Activated CD4-positive, alpha-beta T cell treated with anti-CD3 and anti-CD28 coated beads, Interleukin-2, amount 50 U/mL, for 1 hour (primary cell): ENCODE results near the gene BRCA1.
A peak's percentile ranks its signal among the peaks of the same experiment; 100 is the strongest.
"Not testable (repeated sequence)": the region's sequence is repeated elsewhere in the genome, so short reads cannot be mapped to it uniquely, and the experiment has no call there.

Experiments used
- DNase-seq: peaks from one replicate; pipeline ENCODE4 v3.0.0-alpha.2; 2020

BRCA1 gene

DNA sequence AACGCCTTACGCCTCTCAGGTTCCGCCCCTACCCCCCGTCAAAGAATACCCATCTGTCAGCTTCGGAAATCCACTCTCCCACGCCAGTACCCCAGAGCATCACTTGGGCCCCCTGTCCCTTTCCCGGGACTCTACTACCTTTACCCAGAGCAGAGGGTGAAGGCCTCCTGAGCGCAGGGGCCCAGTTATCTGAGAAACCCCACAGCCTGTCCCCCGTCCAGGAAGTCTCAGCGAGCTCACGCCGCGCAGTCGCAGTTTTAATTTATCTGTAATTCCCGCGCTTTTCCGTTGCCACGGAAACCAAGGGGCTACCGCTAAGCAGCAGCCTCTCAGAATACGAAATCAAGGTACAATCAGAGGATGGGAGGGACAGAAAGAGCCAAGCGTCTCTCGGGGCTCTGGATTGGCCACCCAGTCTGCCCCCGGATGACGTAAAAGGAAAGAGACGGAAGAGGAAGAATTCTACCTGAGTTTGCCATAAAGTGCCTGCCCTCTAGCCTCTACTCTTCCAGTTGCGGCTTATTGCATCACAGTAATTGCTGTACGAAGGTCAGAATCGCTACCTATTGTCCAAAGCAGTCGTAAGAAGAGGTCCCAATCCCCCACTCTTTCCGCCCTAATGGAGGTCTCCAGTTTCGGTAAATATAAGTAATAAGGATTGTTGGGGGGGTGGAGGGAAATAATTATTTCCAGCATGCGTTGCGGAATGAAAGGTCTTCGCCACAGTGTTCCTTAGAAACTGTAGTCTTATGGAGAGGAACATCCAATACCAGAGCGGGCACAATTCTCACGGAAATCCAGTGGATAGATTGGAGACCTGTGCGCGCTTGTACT lies at the start of gene BRCA1:
BRCA1 (minus strand) TSS at position 232 of the 834 bp plus-strand sequence. CDS start 1,268 bp downstream, outside the sequence.
- peak; percentile 92 for DNase-seq

DNA sequence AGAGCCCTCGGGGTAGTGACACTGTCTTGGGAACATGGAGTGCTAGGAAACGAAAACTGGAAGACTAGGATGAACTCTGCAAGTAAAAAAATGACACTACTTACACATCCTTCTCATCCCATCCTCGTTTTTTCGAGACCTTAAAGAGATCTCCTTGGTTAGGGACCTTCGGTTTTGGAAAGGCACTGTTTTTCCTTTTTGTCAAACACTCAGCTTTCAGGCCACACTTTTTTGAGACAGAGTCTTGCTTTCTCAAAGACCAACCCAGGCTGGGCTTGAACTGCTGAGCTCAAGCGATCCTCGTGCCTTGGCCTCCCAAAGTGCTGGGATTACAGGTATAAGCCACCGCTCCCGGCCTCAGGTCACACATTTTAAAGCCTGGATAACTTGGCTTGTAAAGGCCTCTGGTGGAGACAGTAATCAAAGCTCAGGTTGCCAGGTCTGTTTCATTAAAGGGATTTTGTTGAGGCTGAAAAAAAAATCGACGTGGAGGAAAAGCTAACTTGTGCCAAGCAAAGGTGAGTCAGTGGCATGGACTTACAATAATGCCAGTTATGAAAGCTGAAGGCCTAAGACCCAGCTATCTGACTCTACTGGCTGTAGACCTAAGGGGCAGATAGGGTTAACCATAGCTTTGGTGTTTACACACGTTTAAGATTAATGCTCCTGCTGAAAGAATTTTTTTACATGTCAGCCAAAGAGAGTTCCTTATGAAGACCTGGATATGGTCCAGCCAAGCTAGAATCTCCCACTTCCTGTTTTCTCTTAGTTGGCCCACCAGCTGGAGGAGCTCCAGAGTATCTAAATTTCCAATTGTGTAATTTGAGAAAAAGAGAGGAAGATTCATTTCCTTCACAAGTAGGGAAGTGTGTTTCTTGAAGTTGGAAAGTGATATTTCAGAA lies 46.7 kb upstream of the BRCA1 start:
- DNase-seq = no peak

DNA sequence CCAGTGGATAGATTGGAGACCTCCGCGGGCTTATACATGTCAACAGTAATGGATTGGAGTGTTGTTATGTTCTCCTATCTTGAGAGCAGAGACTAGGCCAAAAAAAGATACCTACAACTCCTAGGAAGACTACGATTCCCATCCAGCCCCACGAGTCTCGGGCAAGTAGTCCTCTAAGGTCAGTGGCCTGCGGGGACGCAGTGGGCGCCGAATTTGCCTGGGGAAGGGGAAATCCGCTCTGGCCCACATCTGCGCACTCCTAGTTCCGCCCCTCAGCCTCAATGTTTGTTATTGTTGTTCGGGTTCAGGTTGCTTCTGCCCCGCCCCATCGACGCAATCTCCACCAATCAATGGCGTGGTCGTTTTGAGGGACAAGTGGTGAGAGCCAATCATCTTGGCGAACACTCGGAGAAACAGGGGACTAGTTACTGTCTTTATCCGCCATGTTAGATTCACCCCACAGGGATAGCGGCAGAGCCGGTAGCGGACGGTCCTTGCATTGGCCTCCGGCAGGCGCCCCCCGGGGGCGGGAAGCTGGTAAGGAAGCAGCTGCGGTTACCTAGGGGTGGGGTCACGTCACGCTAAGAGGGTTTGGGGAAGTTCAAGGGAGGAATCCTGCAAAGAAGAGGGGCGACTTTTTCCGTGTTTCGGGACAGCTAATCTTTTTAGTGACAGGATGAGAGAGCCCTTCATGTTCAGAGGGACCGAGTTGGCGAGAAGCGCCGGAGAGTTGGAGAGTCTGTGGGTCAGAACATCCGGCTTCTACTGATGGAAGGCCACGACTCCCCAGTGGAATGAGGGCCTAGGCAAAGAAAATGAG lies 45.8 kb upstream of the BRCA1 start, which contains the start of gene NBR1:
NBR1 (plus strand) TSS at position 449 of the 820 bp plus-strand sequence. CDS start 4,586 bp downstream, outside the sequence.
- peak; percentile 92 for DNase-seq

DNA sequence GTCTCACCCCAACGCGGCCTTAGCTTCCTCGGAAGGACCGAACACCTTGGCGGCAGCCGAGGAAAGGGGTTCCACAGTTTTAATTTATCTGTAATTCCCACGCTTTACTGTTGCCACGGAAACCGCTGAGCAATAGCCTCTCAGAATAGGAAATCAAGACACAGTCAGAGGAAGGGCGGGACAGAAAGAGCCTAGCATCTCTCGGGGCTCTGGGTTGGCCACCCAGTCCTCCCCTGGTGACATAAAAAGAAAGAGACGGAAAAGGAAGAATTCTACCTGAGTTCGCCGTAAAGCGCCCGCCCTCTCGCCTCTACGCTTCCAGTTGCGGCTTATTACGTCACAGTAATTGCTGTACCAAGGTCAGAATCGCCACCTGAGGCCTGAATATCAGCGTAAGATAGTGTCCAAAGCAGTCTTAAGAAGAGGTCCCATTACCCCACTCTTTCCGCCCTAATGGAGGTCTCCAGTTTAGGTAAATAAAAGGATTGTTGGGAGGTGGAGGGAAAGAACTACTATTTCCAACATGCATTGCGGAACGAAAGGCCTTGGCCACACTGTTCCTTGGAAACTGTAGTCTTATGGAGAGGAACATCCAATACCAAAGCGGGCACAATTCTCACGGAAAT lies 45.1 kb upstream of the BRCA1 start:
- peak; percentile 82 for DNase-seq

DNA sequence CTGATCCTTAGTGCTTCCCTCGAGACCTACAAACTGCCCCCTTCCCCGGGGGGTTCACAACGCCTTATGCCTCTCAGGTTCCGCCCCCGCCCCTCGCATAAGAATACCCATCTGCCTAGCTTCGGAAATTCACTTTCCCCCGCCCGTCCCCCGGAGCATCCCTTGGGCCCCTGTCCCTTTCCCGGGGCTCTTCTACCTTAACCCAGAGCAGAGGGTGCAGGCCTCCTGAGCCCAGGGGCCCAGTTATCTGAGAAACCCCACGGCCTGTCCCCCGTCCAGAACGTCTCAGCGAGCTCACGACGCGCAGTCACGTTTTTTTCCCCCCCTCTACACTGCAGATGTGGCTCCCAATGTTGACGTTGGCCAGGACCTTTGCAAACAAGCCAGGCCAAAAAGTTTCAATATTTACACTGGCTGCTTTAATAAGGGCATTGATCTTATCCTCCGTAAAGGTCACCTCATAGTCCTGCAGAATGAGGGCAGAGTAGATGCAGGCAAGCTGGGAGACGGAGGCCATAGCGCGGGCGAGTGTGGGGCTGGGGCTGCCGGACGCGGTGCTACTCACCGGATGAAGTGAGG lies 44.5 kb upstream of the BRCA1 start:
- DNase-seq = peak; percentile 6

DNA sequence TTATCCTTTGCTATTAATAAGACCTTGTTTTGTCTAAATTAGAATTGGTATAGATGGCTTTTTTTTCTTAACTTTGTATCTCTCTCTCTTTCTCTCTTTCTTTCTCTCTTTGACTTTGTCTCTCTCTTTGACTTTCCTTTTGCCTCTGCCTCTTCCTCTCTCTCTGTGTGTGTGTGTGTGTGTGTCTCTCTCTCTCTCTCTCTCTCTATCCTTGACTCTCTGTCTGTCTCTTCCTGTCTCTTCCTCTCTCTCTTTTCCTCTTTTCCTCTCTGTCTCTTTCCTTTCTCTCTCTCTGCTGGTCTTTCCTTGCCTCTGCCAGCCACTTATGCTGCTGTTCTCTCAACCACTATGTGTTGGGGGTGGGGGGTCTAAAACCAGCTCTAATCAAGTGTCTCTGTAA lies 40.8 kb upstream of the BRCA1 start:
- not testable (repeated sequence) for DNase-seq

DNA sequence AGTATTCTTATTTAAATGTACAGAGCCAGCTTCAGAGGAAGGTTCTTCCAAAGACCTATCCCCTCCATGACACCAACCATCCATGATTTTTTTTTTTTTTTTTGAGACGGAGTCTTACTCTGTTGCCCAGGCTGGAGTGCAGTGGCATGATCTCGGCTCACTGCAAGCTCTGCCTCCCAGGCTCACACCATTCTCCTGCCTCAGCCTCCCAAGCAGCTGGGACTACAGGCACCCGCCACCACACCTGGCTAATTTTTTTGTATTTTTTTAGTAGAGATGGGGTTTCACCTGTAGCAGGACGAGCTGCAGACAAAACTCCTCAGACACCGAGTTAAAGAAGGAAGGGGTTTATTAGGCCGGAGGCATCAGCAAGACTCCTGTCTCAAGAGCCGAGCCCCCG lies 34.8 kb upstream of the BRCA1 start:
- not testable (repeated sequence) for DNase-seq

DNA sequence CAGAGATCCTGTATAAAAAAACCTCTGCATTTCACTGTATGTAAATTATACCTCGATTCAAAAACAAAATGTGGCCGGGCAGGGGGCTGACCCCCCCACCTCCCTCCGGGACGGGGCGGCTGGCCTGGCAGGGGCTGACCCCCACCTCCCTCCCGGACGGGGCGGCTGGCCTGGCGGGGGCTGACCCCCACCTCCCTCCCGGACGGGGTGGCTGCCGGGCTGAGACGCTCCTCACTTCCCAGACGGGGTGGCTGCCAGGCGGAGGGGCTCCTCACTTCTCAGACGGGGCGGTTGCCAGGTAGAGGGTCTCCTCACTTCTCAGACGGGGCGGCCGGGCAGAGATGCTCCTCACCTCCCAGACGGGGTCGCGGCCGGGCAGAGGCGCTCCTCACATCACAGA lies 34.1 kb upstream of the BRCA1 start:
- not testable (repeated sequence) for DNase-seq

DNA sequence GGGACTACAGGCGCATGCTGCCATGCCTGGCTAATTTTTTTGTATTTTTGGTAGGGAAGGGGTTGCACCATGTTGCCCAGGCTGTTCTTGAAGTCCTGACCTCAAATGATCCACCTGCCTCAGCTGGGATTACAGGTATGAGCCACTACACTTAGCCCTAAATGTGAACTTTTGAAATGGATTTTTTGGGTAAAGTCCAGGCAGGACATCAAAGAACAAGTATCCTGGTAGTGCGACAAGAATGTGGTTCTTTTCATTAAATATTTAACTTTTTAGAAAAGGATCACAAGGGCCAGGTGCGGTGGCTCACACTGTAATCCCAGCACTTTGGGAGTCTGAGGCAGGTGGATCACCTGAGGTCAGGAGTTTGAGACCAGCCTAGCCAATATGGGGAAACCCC lies 30.5 kb upstream of the BRCA1 start:
- no peak for DNase-seq

DNA sequence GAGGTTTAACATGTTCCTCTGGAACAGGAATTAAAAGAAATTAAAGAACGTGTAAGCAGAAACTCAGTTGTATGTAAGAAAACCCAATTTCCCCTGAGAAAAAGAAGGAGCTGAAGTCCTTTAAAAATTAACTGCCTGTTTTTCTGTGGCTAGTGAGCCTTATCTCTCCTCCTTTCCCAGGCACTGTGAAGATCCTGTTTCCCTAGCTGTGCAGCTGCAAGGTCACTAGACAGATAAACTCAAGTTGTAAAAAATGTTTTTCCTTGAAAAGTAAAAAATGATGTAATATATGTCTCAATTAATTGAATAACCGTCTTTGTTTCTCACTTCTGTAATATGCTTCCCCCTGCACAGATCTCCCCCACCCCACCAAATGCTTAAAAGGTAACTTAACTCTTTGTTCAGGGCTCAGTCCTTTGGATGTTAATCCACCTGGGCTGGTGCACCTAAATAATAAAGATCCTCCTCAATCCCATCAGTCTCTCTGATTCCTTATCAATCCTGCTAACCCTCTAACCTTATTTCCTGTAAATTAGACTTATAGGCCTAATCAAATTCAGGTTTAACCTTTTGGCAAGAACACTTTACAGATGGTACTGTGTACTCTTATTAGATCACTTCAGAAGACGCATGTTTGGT lies 28.2 kb upstream of the BRCA1 start:
- not testable (repeated sequence) for DNase-seq

DNA sequence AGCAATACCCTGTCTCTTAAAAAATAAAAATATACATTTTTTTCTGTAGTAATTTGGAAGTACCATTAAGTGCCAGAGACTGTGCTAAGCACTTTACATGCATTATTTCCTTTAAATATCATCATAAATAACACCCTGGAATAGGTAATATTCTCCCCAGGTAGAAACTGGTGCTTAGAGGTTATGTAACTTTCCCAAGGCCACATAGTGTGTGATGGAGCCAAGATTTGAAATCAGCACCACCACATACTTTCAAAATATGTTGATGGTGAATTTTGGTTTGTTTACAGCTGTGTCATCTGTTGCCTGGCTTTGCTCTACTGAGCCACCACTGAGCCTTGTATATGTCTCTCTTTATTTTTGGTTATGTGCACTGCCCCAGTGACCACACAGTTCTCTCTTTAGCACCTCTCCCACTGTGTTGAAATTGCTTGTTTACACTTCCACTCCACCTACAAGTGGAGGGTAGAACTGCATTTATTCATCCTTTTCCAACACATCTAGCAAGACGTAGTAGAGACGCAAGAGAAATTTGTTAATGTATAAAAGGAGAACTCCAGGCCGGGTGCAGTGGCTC lies 26.8 kb upstream of the BRCA1 start:
- no peak for DNase-seq

DNA sequence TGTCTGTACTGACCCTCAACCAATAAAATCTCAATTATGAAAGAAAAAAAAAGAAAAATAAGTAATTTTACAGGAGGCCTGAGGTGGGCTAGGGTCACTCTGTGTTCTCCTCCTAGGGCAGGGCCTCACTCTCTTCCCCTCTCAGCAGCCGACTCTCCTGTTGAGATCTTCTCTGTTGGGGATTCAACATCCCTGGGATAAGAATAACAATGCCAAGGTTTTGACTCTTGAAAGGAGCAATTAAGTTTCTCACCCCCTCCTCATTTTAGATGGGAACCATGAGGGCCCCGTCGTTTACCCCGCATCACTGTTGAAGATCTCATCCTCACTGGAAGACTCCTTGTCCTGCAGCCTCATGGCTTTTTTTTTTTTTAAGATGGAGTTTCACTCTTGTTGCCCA lies 21.5 kb upstream of the BRCA1 start:
- DNase-seq = no peak

DNA sequence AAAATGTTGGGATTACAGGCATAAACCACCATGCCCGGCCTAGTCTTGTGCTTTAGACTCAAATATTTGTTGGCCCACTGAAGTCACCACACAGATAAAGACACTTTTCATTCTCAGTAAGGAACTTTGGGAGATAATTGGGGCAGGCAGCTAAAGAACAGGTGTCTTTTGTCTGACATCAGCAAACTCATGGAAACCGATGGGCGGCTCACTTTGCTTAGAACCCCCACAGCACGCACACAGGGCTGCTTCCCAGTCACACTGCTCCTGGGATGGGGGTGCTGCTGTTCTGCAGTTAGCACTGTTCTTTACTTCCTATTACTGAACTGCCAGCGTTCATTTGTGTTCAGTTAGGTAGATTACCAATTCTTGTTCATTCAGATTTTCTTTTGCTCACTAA lies 18.0 kb upstream of the BRCA1 start:
- DNase-seq = no peak

DNA sequence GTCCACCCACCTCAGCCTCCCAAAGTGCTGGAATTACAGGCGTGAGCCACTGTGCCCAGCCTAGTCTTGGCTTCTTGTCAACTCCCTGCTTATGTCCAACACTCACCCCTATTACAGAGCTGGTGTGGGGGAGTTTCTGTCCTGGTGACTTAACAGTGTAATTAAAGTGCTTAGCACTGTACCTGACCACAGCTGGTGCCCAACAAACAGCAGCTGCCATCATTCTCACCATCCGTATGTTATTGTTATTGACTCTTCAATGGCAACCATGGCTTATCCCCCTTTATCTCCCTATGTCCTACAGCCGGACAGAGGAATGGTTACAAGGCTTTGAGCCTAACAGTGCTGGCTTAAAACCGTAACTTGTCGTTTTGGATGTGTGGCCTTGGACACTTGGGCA lies 17.0 kb upstream of the BRCA1 start:
- no peak for DNase-seq

DNA sequence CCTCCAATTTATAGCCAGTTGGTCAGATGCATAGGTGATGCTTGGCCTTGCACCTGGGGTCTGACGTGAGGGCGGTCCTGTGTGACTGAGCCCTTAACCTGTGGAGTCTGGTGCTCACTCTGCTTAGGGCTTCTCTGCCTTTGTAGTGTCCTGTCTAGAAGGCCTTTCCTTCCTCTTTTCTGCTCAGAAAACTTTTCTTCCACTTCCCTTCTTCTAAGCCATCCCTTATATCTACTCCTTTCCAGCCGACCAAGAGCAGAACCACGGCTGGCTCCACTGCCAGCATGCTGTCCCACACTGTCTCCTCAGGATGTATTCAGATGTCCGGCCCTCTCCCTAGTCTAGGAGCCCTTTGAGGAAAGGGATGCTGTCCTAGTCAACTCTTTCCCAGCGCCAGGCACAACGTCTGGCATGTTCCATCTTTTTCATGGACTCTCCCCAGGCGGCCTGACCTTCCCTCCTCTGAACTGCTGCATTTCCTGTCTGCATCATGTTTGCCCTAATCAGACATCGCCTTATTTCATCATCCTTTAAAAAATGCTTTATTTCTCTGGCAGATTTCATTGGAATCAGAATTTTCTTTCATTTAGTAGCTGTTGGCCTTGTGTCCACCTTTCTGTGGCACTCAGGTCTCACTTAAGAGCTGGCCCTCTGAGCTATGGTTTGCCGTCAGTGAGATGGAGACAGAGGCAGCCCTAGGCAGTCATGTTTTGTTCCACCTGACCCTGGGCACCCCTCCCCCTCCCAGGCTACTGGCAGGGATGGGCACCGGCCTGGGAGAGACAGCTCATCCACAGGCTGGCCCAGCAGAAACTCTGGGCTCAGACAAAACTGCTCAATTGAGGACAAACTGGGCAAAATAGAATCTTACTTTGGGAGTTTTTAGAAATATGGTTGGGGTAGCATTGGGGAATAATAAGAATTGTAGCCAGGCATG lies 15.5 kb upstream of the BRCA1 start:
- DNase-seq = no peak

DNA sequence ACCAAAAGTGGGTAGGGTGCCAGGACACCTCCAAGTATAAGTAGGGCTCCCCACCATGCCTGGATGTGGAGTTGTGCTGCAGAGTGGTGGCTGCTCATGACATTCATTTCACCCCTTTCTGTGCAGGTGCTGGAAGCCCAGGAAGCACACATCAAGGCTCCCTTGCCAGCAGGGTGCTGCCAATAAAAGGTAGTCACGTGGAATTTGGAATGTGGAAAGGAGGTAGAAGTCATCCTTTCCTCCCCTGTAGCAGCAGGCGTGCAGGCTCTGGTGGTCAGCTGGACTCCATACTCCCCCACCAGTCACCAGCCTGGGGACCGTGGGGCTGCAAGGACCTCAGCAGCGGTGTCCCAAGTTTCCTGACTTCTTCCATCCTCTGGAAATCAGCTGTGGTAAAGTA lies 13.4 kb upstream of the BRCA1 start:
- DNase-seq = not testable (repeated sequence)

DNA sequence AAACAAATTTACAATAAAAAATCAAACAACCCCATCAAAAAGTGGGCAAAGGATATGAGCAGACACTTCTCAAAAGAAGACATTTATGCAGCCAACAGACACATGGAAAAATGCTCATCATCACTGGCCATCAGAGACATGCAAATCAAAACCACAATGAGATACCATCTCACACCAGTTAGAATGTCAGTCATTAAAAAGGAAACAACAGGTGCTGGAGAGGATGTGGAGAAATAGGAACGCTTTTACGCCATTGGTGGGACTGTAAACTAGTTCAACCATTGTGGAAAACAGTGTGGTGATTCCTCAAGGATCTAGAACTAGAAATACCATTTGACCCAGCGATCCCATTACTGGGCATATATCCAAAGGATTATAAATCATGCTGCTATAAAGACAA lies 11.4 kb upstream of the BRCA1 start:
- DNase-seq = not testable (repeated sequence)

DNA sequence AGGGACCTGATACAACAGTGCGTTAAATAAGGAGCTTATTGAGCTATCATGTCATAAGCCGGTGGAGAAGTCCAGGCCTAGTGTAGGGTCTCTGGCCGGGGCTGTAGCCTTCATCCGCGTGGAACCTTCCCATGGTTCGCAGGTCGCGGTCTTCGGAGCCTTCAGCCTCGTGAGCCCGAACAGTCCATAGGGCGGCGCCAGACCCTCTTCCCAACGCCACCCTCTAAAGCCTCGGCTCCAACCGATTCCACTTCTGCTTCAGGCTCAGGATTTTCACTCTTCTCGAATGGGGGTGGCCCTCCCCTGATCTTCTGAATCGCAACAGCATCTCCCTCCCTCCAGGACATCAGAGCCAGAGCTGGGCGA lies 10.3 kb upstream of the BRCA1 start:
- DNase-seq = no peak

DNA sequence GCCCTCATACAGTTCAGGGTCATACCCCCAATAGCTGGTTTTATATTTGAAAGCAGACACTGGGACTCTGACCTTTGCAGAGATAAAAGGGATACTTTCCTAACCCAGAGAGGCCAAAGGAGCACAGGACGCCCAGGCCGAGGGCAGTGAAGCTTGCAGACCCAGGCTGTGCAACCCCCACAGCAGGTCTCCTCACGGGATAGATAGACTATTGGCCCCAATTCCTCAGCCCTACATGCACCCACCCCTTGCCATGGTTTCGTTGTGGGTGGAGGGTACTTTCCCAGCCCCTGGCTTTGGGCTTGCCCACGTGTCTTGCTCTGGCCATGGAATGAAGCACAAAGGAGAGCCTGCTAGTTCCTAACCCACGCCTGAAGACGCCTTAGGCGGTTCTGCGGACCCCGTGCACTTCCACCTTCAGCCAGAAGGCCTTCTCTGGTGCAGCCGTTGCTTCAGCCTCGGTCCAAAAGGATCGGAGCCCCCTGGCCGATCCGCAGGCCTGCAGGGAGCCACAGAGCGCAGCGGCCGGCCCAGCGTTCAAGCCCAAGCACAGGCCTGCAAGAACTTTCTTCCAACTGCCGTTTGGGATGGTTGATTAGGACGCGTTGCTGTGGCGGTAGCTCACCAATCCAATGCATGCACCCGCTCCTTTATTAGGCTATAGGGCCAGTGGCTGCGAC lies 9.8 kb upstream of the BRCA1 start:
- DNase-seq = no peak
